Gastroesophageal sphincter (tissue), 4 donors: ENCODE measurements around the gene NRP1. TPM values are rescaled to one million over a fixed set of nuclear protein-coding genes. Genes with fewer than 3 reads are reported as not detected.

Experiments used
- ATAC-seq: fragments of 150-250 bp; one replicate; pipeline ENCODE4 v1.9.1; 2016; ENCODE audit warnings: mild to moderate bottlenecking, moderate library complexity
- H3K27ac ChIP-seq, 4 donors: fragments of 200-600 bp; sonication (generic) in 3 of 4; 1 replicate in 3 of 4; 2 replicates in 1 of 4; pipeline ENCODE4 v1.5.1; 2016 to 2019
- H3K27me3 ChIP-seq: fragments of 200-600 bp; sonication (generic); one replicate; pipeline ENCODE4 v1.5.1; 2019
- H3K36me3 ChIP-seq, 2 donors: fragments of 200-600 bp; sonication (generic); one replicate each; pipeline ENCODE4 v1.5.1; 2019; ENCODE audit warnings: control low read depth in 1 of 2
- H3K4me1 ChIP-seq, 3 donors: fragments of 200-600 bp; sonication (generic); 1 replicate in 2 of 3; 2 replicates in 1 of 3; pipeline ENCODE4 v1.5.1; 2016 to 2019; ENCODE audit warnings: control low read depth in 2 of 3
- H3K4me3 ChIP-seq, 2 donors: fragments of 200-600 bp; sonication (generic); one replicate each; pipeline ENCODE4 v1.5.1; 2019; ENCODE audit warnings: mild to moderate bottlenecking in 1 of 2, moderate library complexity in 1 of 2
- H3K9me3 ChIP-seq, 3 donors: fragments of 200-600 bp; sonication (generic); one replicate each; pipeline ENCODE4 v1.5.1; 2017 to 2019; ENCODE audit warnings: control low read depth in 2 of 3
- CTCF ChIP-seq, 4 experiments: fragments of 200-600 bp in 2 of 4; fragments of 450-650 bp in 2 of 4; sonication (generic) in 1 of 4; IDR thresholded peaks; one replicate each; pipeline ENCODE4 v1.5.1; 2017 to 2019; ENCODE audit warnings: antibody characterized with exemption in 4 of 4, mild to moderate bottlenecking in 2 of 4, moderate library complexity in 2 of 4
- EP300 ChIP-seq: sonication (generic); formaldehyde crosslinking; IDR thresholded peaks from one replicate; pipeline ENCODE4 v1.6.1; 2017; ENCODE audit warnings: antibody characterized with exemption, mild to moderate bottlenecking
- POLR2A ChIP-seq, 2 donors: fragments of 450-650 bp; IDR thresholded peaks; one replicate each; pipeline ENCODE4 v1.6.1; 2017; ENCODE audit warnings: antibody characterized with exemption in 2 of 2, mild to moderate bottlenecking in 2 of 2, moderate library complexity in 1 of 2
- POLR2AphosphoS5 ChIP-seq: sonication (generic); formaldehyde crosslinking; IDR thresholded peaks from one replicate; pipeline ENCODE4 v1.6.1; 2017; ENCODE audit warnings: antibody characterized with exemption
- WGBS, 2 donors: methylation state at CpG; one replicate each; pipeline ENCODE4 v1.1.5; 2018; ENCODE audit warnings: low coverage in 1 of 2; 5-methylcytosine and 5-hydroxymethylcytosine counted together
- total RNA-seq, 4 donors: library from RNA; depleted of rRNA; stranded (reverse); fragments of >200 nt; gene quantifications; one replicate each; pipeline ENCODE4 v1.1.0, GENCODE V29; 2016

NRP1 gene
- total RNA-seq, 4 donors from 2014 or later = 43.4 to 95.4 (median 52.7) TPM

DNA sequence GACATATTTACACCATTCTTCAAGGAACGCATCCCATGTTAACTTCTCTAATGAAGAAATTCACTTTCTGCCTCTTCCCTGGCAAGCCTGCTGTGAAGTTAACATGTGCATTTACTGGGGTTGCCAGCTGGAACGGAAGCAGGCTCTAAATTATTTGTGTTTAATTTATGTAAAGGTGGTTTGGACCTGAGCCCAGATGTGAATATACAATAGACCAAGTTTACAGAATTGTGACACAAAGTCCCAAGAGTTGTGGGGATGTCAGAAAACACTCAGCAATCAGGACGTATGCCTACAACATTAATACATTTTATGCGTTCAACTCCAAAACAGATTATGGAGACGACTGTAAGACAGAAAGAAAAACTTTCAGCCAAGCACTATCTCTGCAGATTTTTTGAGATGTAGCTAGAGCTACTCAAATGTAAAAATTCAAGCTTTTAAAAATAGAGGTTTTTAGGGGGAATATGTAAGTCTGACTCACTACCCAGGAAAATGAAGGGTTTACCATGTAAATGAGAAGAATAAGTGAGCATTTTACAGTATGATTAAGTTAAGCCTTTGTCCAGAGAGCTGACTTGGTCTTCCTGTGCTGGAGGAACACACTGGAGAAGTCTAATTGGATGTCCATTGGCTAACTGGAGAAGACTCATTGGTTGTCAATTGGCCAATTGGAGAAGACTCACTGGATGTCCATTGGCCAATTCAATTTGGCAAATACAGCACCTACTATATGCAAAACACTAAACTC is 19.5 kb downstream of the NRP1 start:
- Histone ChIP-seq H3K4me3 (no peak overlapping the region), H3K27me3 (no peaks in the 10 kb centered on the region), H3K9me3 (no peaks in the 10 kb centered on the region), H3K4me1 (peaks cover 0 to 72% (median 14%) of the 10 kb centered on the region in 3 donors), H3K36me3 (no peaks in the 10 kb centered on the region), H3K27ac (peak overlapping the region in 3 of 4 donors; percentile 68 to 77 (median 72))
- ATAC-seq = no peak
- TF ChIP-seq EP300 = no peak
- no peak for TF ChIP-seq POLR2AphosphoS5
- TF ChIP-seq CTCF (IDR thresholded peaks at IDR 0.05) = no peak
- 0 to 30% methylated on average over 3 to 5 of the region's 5 CpGs for WGBS, 2 donors

DNA sequence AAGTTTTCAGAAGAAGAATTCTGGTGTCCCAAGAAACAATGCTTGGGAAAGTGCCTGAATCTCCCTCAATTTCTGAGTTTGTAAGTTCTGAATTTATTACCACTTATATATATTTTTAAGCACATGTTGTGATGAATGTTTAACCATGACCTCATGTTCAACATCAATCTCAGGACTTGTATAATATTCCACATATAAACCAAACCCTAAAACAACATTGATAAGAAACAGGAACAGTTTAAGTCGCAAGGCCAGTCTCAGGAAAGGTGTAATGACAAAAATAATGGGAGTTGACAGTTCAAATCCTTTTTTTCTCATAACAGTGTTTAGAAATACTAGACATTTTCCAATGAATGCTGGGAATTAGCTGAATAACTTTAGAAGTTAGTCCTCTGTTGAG is 22.8 kb downstream of the NRP1 start:
- H3K27ac ChIP-seq = no peak overlapping the region
- H3K36me3 ChIP-seq = no peaks in the 10 kb centered on the region
- H3K4me3 ChIP-seq = no peak overlapping the region
- no peaks in the 10 kb centered on the region for H3K27me3 ChIP-seq
- no peaks in the 10 kb centered on the region for H3K9me3 ChIP-seq
- WGBS, 2 donors = 61 to 77% methylated on average over 1 of the region's 1 CpG
- peaks cover 0 to 49% (median 16%) of the 10 kb centered on the region in 3 donors for H3K4me1 ChIP-seq
- no peak for ATAC-seq
- no peak for TF ChIP-seq POLR2AphosphoS5
- TF ChIP-seq POLR2A (IDR thresholded peaks at IDR 0.05) = no peak
- TF ChIP-seq EP300 = no peak
- TF ChIP-seq CTCF (IDR thresholded peaks at IDR 0.05) = no peak

GRCh38 chr10:33310853-33311252 is 23.6 kb downstream of the NRP1 start:
- 95 to 97% methylated on average over 3 to 4 of the region's 4 CpGs for WGBS, 2 donors
- no peak for ATAC-seq
- H3K36me3 ChIP-seq = no peaks in the 10 kb centered on the region
- H3K27me3 ChIP-seq = no peaks in the 10 kb centered on the region
- no peak overlapping the region for H3K4me3 ChIP-seq
- no peaks in the 10 kb centered on the region for H3K9me3 ChIP-seq
- H3K27ac ChIP-seq = no peak overlapping the region
- peaks cover 3 to 49% (median 11%) of the 10 kb centered on the region in 3 donors for H3K4me1 ChIP-seq
- TF ChIP-seq EP300 (no peak), POLR2A (IDR thresholded peaks at IDR 0.05) (no peak), POLR2AphosphoS5 (no peak), CTCF (IDR thresholded peaks at IDR 0.05) (no peak)

DNA sequence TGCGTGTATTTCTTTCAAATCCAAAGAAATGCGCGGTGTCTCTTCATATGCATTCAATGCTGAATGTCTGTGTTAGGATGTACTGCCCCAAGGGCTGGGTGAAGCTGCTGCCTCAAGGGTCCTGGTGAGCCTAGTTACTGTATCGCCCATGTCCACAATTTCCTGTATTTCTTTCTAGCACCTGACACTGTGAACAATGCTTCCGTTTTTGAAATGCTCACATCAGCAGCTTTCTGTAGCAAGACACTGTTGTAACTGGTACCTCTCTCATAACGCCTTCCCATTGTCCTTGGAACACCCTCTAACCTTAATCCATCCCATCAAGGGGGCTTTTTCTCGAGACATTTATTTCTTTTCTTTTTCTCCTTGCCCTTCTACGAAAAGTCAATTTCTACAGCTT is 25.1 kb downstream of the NRP1 start:
- H3K36me3 ChIP-seq = no peaks in the 10 kb centered on the region
- H3K4me1 ChIP-seq = peaks cover 3 to 47% (median 9%) of the 10 kb centered on the region in 3 donors
- TF ChIP-seq CTCF (IDR thresholded peaks at IDR 0.05) (no peak), EP300 (no peak), POLR2A (IDR thresholded peaks at IDR 0.05) (no peak), POLR2AphosphoS5 (no peak)
- WGBS, 2 donors = 83 to 89% methylated on average over 8 of the region's 8 CpGs
- H3K27ac ChIP-seq = no peak overlapping the region
- ATAC-seq = no peak
- no peaks in the 10 kb centered on the region for H3K27me3 ChIP-seq
- no peaks in the 10 kb centered on the region for H3K9me3 ChIP-seq
- H3K4me3 ChIP-seq = no peak overlapping the region

DNA sequence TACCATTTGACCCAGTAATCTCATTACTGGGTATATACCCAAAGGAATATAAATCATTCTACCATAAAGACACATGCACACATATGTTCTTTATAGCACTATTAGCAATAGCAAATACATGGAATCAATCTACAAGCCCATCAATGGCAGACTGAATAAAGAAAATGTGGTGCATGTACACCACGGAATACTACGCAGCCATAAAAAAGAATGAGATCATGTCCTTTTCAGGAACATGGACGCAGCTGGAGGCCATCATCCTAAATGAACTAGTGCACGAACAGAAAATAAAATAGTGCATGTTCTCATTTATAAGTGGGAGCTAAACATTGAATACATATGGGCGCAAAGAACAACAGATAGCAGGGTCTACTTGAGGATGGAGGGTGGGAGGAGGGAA is 26.6 kb downstream of the NRP1 start:
- no peaks in the 10 kb centered on the region for H3K9me3 ChIP-seq
- H3K36me3 ChIP-seq = no peaks in the 10 kb centered on the region
- TF ChIP-seq CTCF (IDR thresholded peaks at IDR 0.05) (no peak), POLR2A (IDR thresholded peaks at IDR 0.05) (no peak), POLR2AphosphoS5 (no peak), EP300 (no peak)
- H3K27me3 ChIP-seq = no peaks in the 10 kb centered on the region
- H3K27ac ChIP-seq = no peak overlapping the region
- WGBS, 2 donors = 95 to 100% methylated on average over 5 of the region's 5 CpGs
- H3K4me3 ChIP-seq = no peak overlapping the region
- H3K4me1 ChIP-seq = peaks cover 3 to 41% (median 11%) of the 10 kb centered on the region in 3 donors
- no peak for ATAC-seq
